B cell (primary cell): Measurements from ENCODE around the gene KLK13. TPM values are rescaled to one million over a fixed set of nuclear protein-coding genes. Genes with fewer than 3 reads are reported as not detected.

Experiments used
- ATAC-seq: fragments of 200-7000 bp; cut with Tn5 transposase; one replicate; pipeline ENCODE4 v1.10.0; 2021; ENCODE audit warnings: low read depth, mild to moderate bottlenecking, moderate number of reproducible peaks, moderate library complexity
- CTCF ChIA-PET: fragments of 350-600 bp; sonication (Branson Sonifier 250); formaldehyde crosslinking; loops from one replicate; lab custom pipeline; 2021; ENCODE audit warnings: antibody characterized with exemption, inconsistent platforms; lab: Charles Lee
- POLR2A ChIA-PET: fragments of 350-600 bp; sonication (Branson Sonifier 250); formaldehyde crosslinking; loops from one replicate; lab custom pipeline; 2021; ENCODE audit warnings: antibody characterized with exemption; lab: Charles Lee
- DNase-seq: peaks from one replicate; pipeline ENCODE4 v3.0.0; 2013
- H2AFZ ChIP-seq: 2 replicates; pipeline ENCODE4 v1.6.1; 2012; ENCODE audit warnings: mild to moderate bottlenecking, low read depth, low read length; ENCODE audit not compliant: insufficient read depth, poor library complexity, severe bottlenecking
- H3K27ac ChIP-seq, 2 donors: 1 replicate in 1 of 2; 2 replicates in 1 of 2; pipeline ENCODE4 v1.5.1; 2012 to 2013; ENCODE audit warnings: low read length in 2 of 2, mild to moderate bottlenecking in 2 of 2, moderate library complexity in 1 of 2
- H3K27me3 ChIP-seq, 4 experiments: fragments of 200-600 bp in 1 of 4; sonication (generic) in 1 of 4; replicated peaks in 1 of 4; 1 replicate in 2 of 4; 2 replicates in 2 of 4; pipeline versions ENCODE4 v1.6.1 to v1.7.0; 2013 to 2016; ENCODE audit warnings: low read length in 3 of 4, mild to moderate bottlenecking in 2 of 4, mixed read lengths in 1 of 4, moderate library complexity in 1 of 4; ENCODE audit not compliant: insufficient read depth in 4 of 4, control insufficient read depth in 3 of 4; ENCODE audit errors: control extremely low read depth in 1 of 4
- H3K36me3 ChIP-seq, 2 experiments: replicated peaks in 1 of 2; 1 replicate in 1 of 2; 2 replicates in 1 of 2; pipeline versions ENCODE4 v1.6.1 to v1.7.1; 2013; ENCODE audit warnings: low read length in 1 of 2; ENCODE audit not compliant: insufficient read depth in 2 of 2, control insufficient read depth in 1 of 2; ENCODE audit errors: control extremely low read depth in 1 of 2, extremely low read depth in 1 of 2
- H3K4me1 ChIP-seq, 2 donors: fragments of 200-600 bp in 1 of 2; sonication (generic) in 1 of 2; 1 replicate in 1 of 2; 2 replicates in 1 of 2; pipeline versions ENCODE4 v1.5.1 to v1.6.1; 2013 to 2017; ENCODE audit warnings: low read length in 2 of 2; ENCODE audit not compliant: control insufficient read depth in 2 of 2, insufficient read depth in 2 of 2
- H3K4me2 ChIP-seq: replicated peaks from 2 replicates; pipeline ENCODE3; 2012; ENCODE audit warnings: mild to moderate bottlenecking, low read depth, low read length; ENCODE audit not compliant: poor library complexity, severe bottlenecking
- H3K4me3 ChIP-seq, 5 experiments: fragments of 200-600 bp in 1 of 5; sonication (generic) in 1 of 5; 1 replicate in 3 of 5; 2 replicates in 2 of 5; pipeline versions ENCODE4 v1.5.1 to v1.7.0; 2011 to 2016; ENCODE audit warnings: low read length in 4 of 5, mild to moderate bottlenecking in 4 of 5, low read depth in 2 of 5, control low read depth in 1 of 5, moderate library complexity in 1 of 5; ENCODE audit not compliant: insufficient read depth in 1 of 5; ENCODE audit errors: control extremely low read depth in 1 of 5, extremely low read depth in 1 of 5
- H3K79me2 ChIP-seq: fragments of 200-600 bp; sonication (generic); one replicate; pipeline ENCODE4 v1.6.0; 2016; ENCODE audit warnings: low read length; ENCODE audit not compliant: control insufficient read depth, insufficient read depth
- H3K9ac ChIP-seq: fragments of 200-600 bp; sonication (generic); 2 replicates; pipeline ENCODE4 v1.6.1; 2017; ENCODE audit warnings: mild to moderate bottlenecking, low read length, moderate library complexity
- H3K9me3 ChIP-seq, 3 donors: one replicate each; pipeline versions ENCODE4 v1.6.1 to v1.7.1; 2013; ENCODE audit warnings: low read length in 2 of 3; ENCODE audit not compliant: control insufficient read depth in 2 of 3, insufficient read depth in 1 of 3; ENCODE audit errors: control extremely low read depth in 1 of 3
- H4K20me1 ChIP-seq: 2 replicates; pipeline ENCODE4 v1.6.0; 2012; ENCODE audit warnings: mild to moderate bottlenecking, low read length; ENCODE audit not compliant: insufficient read depth, control insufficient read depth, poor library complexity, severe bottlenecking
- H3K27ac Mint-ChIP-seq: one replicate; pipeline ENCODE4 v1.8.0; 2021; ENCODE audit warnings: mixed read lengths
- H3K27me3 Mint-ChIP-seq: one replicate; pipeline ENCODE4 v1.8.0; 2021; ENCODE audit warnings: mixed read lengths
- H3K4me1 Mint-ChIP-seq: one replicate; pipeline ENCODE4 v1.8.0; 2021; ENCODE audit warnings: mixed read lengths
- H3K4me3 Mint-ChIP-seq: one replicate; pipeline ENCODE4 v1.8.0; 2021; ENCODE audit warnings: mixed read lengths
- H3K9me3 Mint-ChIP-seq: one replicate; pipeline ENCODE4 v1.8.0; 2022; ENCODE audit warnings: mixed read lengths; ENCODE audit not compliant: insufficient read depth
- CTCF ChIP-seq: fragments of 200-600 bp; IDR thresholded peaks from one replicate; pipeline ENCODE4 v1.8.0; 2022; ENCODE audit warnings: antibody characterized with exemption, mild to moderate bottlenecking
- EZH2 ChIP-seq: IDR thresholded peaks from 2 replicates; pipeline ENCODE4 v1.6.1; 2012; ENCODE audit warnings: borderline replicate concordance, low read depth, mild to moderate bottlenecking, moderate library complexity, low read length; ENCODE audit not compliant: insufficient read depth, poor library complexity, severe bottlenecking
- WGBS: methylation state at CpG from one replicate; pipeline ENCODE4 v1.1.5; 2013; ENCODE audit warnings: missing lambda C conversion rate; ENCODE audit not compliant: insufficient coverage; 5-methylcytosine and 5-hydroxymethylcytosine counted together
- intact Hi-C: fragments of 100-400 bp; cut with micrococcal nuclease; formaldehyde crosslinking; loops from one replicate; pipeline ENCODE4 v1.10.0; 2022
- polyA plus RNA-seq: library from polyadenylated mRNA; depleted of rRNA; stranded (reverse); fragments of >200 nt; gene quantifications from 2 replicates; pipeline ENCODE4 v1.2.3, GENCODE V29; 2012
- total RNA-seq, 2 donors: library from RNA; stranded (reverse); fragments of 120-200 nt in 1 of 2; gene quantifications; 1 replicate in 1 of 2; 2 replicates in 1 of 2; pipeline versions ENCODE4 v1.2.3 to v1.2.4, GENCODE V29; 2013 to 2022

Gene KLK13
- total and polyA plus RNA-seq, 2 donors (not counting 1 experiment from before 2014, with no cell fraction given), result not detected

- H3K36me3 ChIP-seq, result no peaks in the 10 kb centered on the region
- Mint-ChIP-seq H3K9me3 (no peaks in the 10 kb centered on the region), H3K27me3 (peaks cover 13% of the 10 kb centered on the region), H3K4me3 (no peak overlapping the region), H3K4me1 (no peaks in the 10 kb centered on the region), H3K27ac (no peak overlapping the region)
- H3K27me3 ChIP-seq, result no peaks in the 10 kb centered on the region
- no peaks in the 10 kb centered on the region for H3K9me3 ChIP-seq
- no peak overlapping the region for H3K27ac ChIP-seq
- no peak overlapping the region for H3K4me3 ChIP-seq
- 52% methylated on average over 4 of the region's 4 CpGs for WGBS
- no peaks in the 10 kb centered on the region for H3K4me1 ChIP-seq
- no peaks in the 10 kb centered on the region for H3K79me2 ChIP-seq
- no peak overlapping the region for H3K4me2 ChIP-seq
- TF ChIP-seq CTCF (no peak), EZH2 (no peak)
- DNase-seq (no peak), ATAC-seq (no peak)
- H4K20me1 ChIP-seq, result no peaks in the 10 kb centered on the region
- ChIA-PET POLR2A (no interaction called here), CTCF (no interaction called here)
- intact Hi-C loops, result no loop called here
- H3K9ac ChIP-seq, result no peak overlapping the region
- no peak overlapping the region for H2AFZ ChIP-seq
These were observed 18.3 kb upstream of the KLK13 start for GRCh38 chr19:51083181-51083580.

- Mint-ChIP-seq H3K27me3 (peaks cover 13% of the 10 kb centered on the region), H3K27ac (no peak within 1 kb of the TSS), H3K4me3 (no peak within 1 kb of the TSS), H3K4me1 (no peaks in the 10 kb centered on the region), H3K9me3 (no peaks in the 10 kb centered on the region)
- Histone ChIP-seq H2AFZ (no peak within 1 kb of the TSS), H4K20me1 (no peaks in the 10 kb centered on the region), H3K4me3 (no peak within 1 kb of the TSS), H3K9me3 (no peaks in the 10 kb centered on the region), H3K4me1 (no peaks in the 10 kb centered on the region), H3K9ac (no peak within 1 kb of the TSS), H3K27me3 (no peaks in the 10 kb centered on the region), H3K36me3 (no peaks in the 10 kb centered on the region), H3K4me2 (no peak within 1 kb of the TSS), H3K79me2 (no peaks in the 10 kb centered on the region), H3K27ac (no peak within 1 kb of the TSS)
- DNase-seq (no peak), ATAC-seq (no peak)
- 42% methylated on average over 4 of the region's 7 CpGs for WGBS
- TF ChIP-seq EZH2 (no peak), CTCF (no peak)
- CTCF ChIA-PET, result no interaction called here
- intact Hi-C loops, result no loop called here
- POLR2A ChIA-PET, result no interaction called here
These were observed 17.7 kb upstream of the KLK13 start, which contains the start of gene KLK14 for GRCh38 chr19:51082611-51083010. Gene KLK14, minus strand, starts transcription at chr19:51082887. Its CDS starts 273 bp downstream, at chr19:51082614.
